B cell (primary cell): Measurements from ENCODE around the gene TMSB4X. TPM values are rescaled to one million over a fixed set of nuclear protein-coding genes. Genes with fewer than 3 reads are reported as not detected.
"Not testable (repeated sequence)": the region's sequence is repeated elsewhere in the genome, so short reads cannot be mapped to it uniquely, and the experiment has no call there.

ENCODE experiments used
- ATAC-seq: fragments of 200-7000 bp; cut with Tn5 transposase; one replicate; pipeline ENCODE4 v1.10.0; 2021; ENCODE audit warnings: low read depth, mild to moderate bottlenecking, moderate number of reproducible peaks, moderate library complexity
- CTCF ChIA-PET: fragments of 350-600 bp; sonication (Branson Sonifier 250); formaldehyde crosslinking; loops from one replicate; lab custom pipeline; 2021; ENCODE audit warnings: antibody characterized with exemption, inconsistent platforms; lab: Charles Lee
- POLR2A ChIA-PET: fragments of 350-600 bp; sonication (Branson Sonifier 250); formaldehyde crosslinking; loops from one replicate; lab custom pipeline; 2021; ENCODE audit warnings: antibody characterized with exemption; lab: Charles Lee
- DNase-seq: peaks from one replicate; pipeline ENCODE4 v3.0.0; 2013
- H2AFZ ChIP-seq: 2 replicates; pipeline ENCODE4 v1.6.1; 2012; ENCODE audit warnings: mild to moderate bottlenecking, low read depth, low read length; ENCODE audit not compliant: insufficient read depth, poor library complexity, severe bottlenecking
- H3K27ac ChIP-seq, 2 donors: 1 replicate in 1 of 2; 2 replicates in 1 of 2; pipeline ENCODE4 v1.5.1; 2012 to 2013; ENCODE audit warnings: low read length in 2 of 2, mild to moderate bottlenecking in 2 of 2, moderate library complexity in 1 of 2
- H3K27me3 ChIP-seq, 4 experiments: fragments of 200-600 bp in 1 of 4; sonication (generic) in 1 of 4; replicated peaks in 1 of 4; 1 replicate in 2 of 4; 2 replicates in 2 of 4; pipeline versions ENCODE4 v1.6.1 to v1.7.0; 2013 to 2016; ENCODE audit warnings: low read length in 3 of 4, mild to moderate bottlenecking in 2 of 4, mixed read lengths in 1 of 4, moderate library complexity in 1 of 4; ENCODE audit not compliant: insufficient read depth in 4 of 4, control insufficient read depth in 3 of 4; ENCODE audit errors: control extremely low read depth in 1 of 4
- H3K36me3 ChIP-seq, 2 experiments: replicated peaks in 1 of 2; 1 replicate in 1 of 2; 2 replicates in 1 of 2; pipeline versions ENCODE4 v1.6.1 to v1.7.1; 2013; ENCODE audit warnings: low read length in 1 of 2; ENCODE audit not compliant: insufficient read depth in 2 of 2, control insufficient read depth in 1 of 2; ENCODE audit errors: control extremely low read depth in 1 of 2, extremely low read depth in 1 of 2
- H3K4me1 ChIP-seq, 2 donors: fragments of 200-600 bp in 1 of 2; sonication (generic) in 1 of 2; 1 replicate in 1 of 2; 2 replicates in 1 of 2; pipeline versions ENCODE4 v1.5.1 to v1.6.1; 2013 to 2017; ENCODE audit warnings: low read length in 2 of 2; ENCODE audit not compliant: control insufficient read depth in 2 of 2, insufficient read depth in 2 of 2
- H3K4me2 ChIP-seq: replicated peaks from 2 replicates; pipeline ENCODE3; 2012; ENCODE audit warnings: mild to moderate bottlenecking, low read depth, low read length; ENCODE audit not compliant: poor library complexity, severe bottlenecking
- H3K4me3 ChIP-seq, 5 experiments: fragments of 200-600 bp in 1 of 5; sonication (generic) in 1 of 5; 1 replicate in 3 of 5; 2 replicates in 2 of 5; pipeline versions ENCODE4 v1.5.1 to v1.7.0; 2011 to 2016; ENCODE audit warnings: low read length in 4 of 5, mild to moderate bottlenecking in 4 of 5, low read depth in 2 of 5, control low read depth in 1 of 5, moderate library complexity in 1 of 5; ENCODE audit not compliant: insufficient read depth in 1 of 5; ENCODE audit errors: control extremely low read depth in 1 of 5, extremely low read depth in 1 of 5
- H3K79me2 ChIP-seq: fragments of 200-600 bp; sonication (generic); one replicate; pipeline ENCODE4 v1.6.0; 2016; ENCODE audit warnings: low read length; ENCODE audit not compliant: control insufficient read depth, insufficient read depth
- H3K9ac ChIP-seq: fragments of 200-600 bp; sonication (generic); 2 replicates; pipeline ENCODE4 v1.6.1; 2017; ENCODE audit warnings: mild to moderate bottlenecking, low read length, moderate library complexity
- H3K9me3 ChIP-seq, 3 donors: one replicate each; pipeline versions ENCODE4 v1.6.1 to v1.7.1; 2013; ENCODE audit warnings: low read length in 2 of 3; ENCODE audit not compliant: control insufficient read depth in 2 of 3, insufficient read depth in 1 of 3; ENCODE audit errors: control extremely low read depth in 1 of 3
- H4K20me1 ChIP-seq: 2 replicates; pipeline ENCODE4 v1.6.0; 2012; ENCODE audit warnings: mild to moderate bottlenecking, low read length; ENCODE audit not compliant: insufficient read depth, control insufficient read depth, poor library complexity, severe bottlenecking
- H3K27ac Mint-ChIP-seq: one replicate; pipeline ENCODE4 v1.8.0; 2021; ENCODE audit warnings: mixed read lengths
- H3K27me3 Mint-ChIP-seq: one replicate; pipeline ENCODE4 v1.8.0; 2021; ENCODE audit warnings: mixed read lengths
- H3K4me1 Mint-ChIP-seq: one replicate; pipeline ENCODE4 v1.8.0; 2021; ENCODE audit warnings: mixed read lengths
- H3K4me3 Mint-ChIP-seq: one replicate; pipeline ENCODE4 v1.8.0; 2021; ENCODE audit warnings: mixed read lengths
- H3K9me3 Mint-ChIP-seq: one replicate; pipeline ENCODE4 v1.8.0; 2022; ENCODE audit warnings: mixed read lengths; ENCODE audit not compliant: insufficient read depth
- CTCF ChIP-seq: fragments of 200-600 bp; IDR thresholded peaks from one replicate; pipeline ENCODE4 v1.8.0; 2022; ENCODE audit warnings: antibody characterized with exemption, mild to moderate bottlenecking
- EZH2 ChIP-seq: IDR thresholded peaks from 2 replicates; pipeline ENCODE4 v1.6.1; 2012; ENCODE audit warnings: borderline replicate concordance, low read depth, mild to moderate bottlenecking, moderate library complexity, low read length; ENCODE audit not compliant: insufficient read depth, poor library complexity, severe bottlenecking
- whole genome bisulfite sequencing: methylation state at CpG from one replicate; pipeline ENCODE4 v1.1.5; 2013; ENCODE audit warnings: missing lambda C conversion rate; ENCODE audit not compliant: insufficient coverage; 5-methylcytosine and 5-hydroxymethylcytosine counted together
- intact Hi-C: fragments of 100-400 bp; cut with micrococcal nuclease; formaldehyde crosslinking; loops from one replicate; pipeline ENCODE4 v1.10.0; 2022
- polyA plus RNA-seq: library from polyadenylated mRNA; depleted of rRNA; stranded (reverse); fragments of >200 nt; gene quantifications from 2 replicates; pipeline ENCODE4 v1.2.3, GENCODE V29; 2012
- total RNA-seq, 2 donors: library from RNA; stranded (reverse); fragments of 120-200 nt in 1 of 2; gene quantifications; 1 replicate in 1 of 2; 2 replicates in 1 of 2; pipeline versions ENCODE4 v1.2.3 to v1.2.4, GENCODE V29; 2013 to 2022

The TMSB4X gene
- total and polyA plus RNA-seq, 2 donors (not counting 1 experiment from before 2014, with no cell fraction given): 2,550 to 4,850 TPM

DNA sequence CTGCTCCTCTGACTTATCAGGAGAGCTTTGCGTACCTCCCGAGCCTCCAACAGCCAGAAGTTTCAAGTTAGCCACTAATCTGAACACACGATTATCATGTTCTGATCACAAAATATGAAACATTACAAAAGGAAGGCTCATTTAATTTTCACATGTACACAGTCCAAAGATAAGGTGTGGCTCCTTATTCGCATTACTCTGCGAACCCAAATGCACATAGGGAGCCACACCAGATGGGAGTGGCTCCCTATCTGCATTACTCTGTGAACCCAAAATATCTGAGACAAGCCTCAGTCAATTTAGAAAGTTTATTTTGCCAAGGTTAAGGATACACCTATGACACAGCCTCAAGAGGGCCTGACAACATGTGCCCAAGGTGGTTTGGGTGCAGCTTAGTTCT is 40.1 kb upstream of the TMSB4X start:
- CTCF ChIA-PET: no interaction called here
- Mint-ChIP-seq H3K4me3 (no peak overlapping the region), H3K4me1 (no peaks in the 10 kb centered on the region)

DNA sequence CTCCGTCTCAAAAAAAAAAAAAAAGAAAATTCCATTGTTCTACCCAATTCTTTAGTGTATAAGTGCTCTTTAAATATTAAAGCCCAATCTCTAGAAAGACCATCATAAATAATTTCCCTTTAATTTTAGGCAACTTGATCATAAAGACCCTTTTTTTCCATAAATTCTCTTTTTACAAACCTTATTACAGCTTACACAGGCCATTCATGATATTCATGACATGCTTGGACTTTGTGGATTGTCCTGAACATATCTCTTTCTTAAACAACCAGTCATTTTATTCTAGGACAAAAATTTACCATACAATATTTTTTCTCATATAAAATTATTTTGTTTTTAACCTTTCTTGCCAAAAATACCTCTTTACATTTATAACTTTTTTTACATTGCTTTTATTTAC is 38.0 kb upstream of the TMSB4X start:
- no peak for TF ChIP-seq CTCF
- no peak for TF ChIP-seq EZH2
- Histone ChIP-seq H4K20me1 (no peaks in the 10 kb centered on the region), H3K36me3 (no peaks in the 10 kb centered on the region), H3K27ac (no peak overlapping the region), H3K79me2 (no peaks in the 10 kb centered on the region), H3K4me2 (no peak overlapping the region), H3K9ac (no peak overlapping the region), H3K4me3 (no peak overlapping the region), H3K4me1 (no peaks in the 10 kb centered on the region), H2AFZ (no peak overlapping the region), H3K27me3 (no peaks in the 10 kb centered on the region), H3K9me3 (no peaks in the 10 kb centered on the region)
- no peaks in the 10 kb centered on the region for H3K27me3 Mint-ChIP-seq
- no peak overlapping the region for H3K4me3 Mint-ChIP-seq
- intact Hi-C loops: no loop called here
- H3K9me3 Mint-ChIP-seq: no peaks in the 10 kb centered on the region
- ChIA-PET CTCF (interaction anchor here (0.7 to 2.1 kb wide), 3 partner anchors 10 to 321 kb away, joined by 3 to 10 read pairs (median 4); no protein-coding TSS in a partner anchor), POLR2A (no interaction called here)
- ATAC-seq (no peak), DNase-seq (no peak)
- H3K27ac Mint-ChIP-seq: no peak overlapping the region
- no CpG with 5 or more reads among the region's 1 CpG for WGBS
- H3K4me1 Mint-ChIP-seq: no peaks in the 10 kb centered on the region

More for the DNA sequence above, 40.1 kb upstream of the TMSB4X start:
- H3K9ac ChIP-seq: no peak overlapping the region
- Mint-ChIP-seq H3K27ac (no peak overlapping the region), H3K9me3 (no peaks in the 10 kb centered on the region), H3K27me3 (no peaks in the 10 kb centered on the region)
- H4K20me1 ChIP-seq: no peaks in the 10 kb centered on the region
- TF ChIP-seq CTCF: no peak
- TF ChIP-seq EZH2: no peak
- no peak overlapping the region for H3K4me2 ChIP-seq
- WGBS: 92% methylated on average over 2 of the region's 5 CpGs
- peaks cover 0 to 7% (median 0%) of the 10 kb centered on the region in 4 experiments for H3K27me3 ChIP-seq
- POLR2A ChIA-PET: no interaction called here
- no peak overlapping the region for H3K27ac ChIP-seq
- intact Hi-C loops: no loop called here
- H3K4me1 ChIP-seq: no peaks in the 10 kb centered on the region
- DNase-seq: no peak
- no peaks in the 10 kb centered on the region for H3K36me3 ChIP-seq
- no peak overlapping the region for H3K4me3 ChIP-seq
- no peaks in the 10 kb centered on the region for H3K79me2 ChIP-seq
- H2AFZ ChIP-seq: no peak overlapping the region
- no peak for ATAC-seq
- H3K9me3 ChIP-seq: no peaks in the 10 kb centered on the region

- DNase-seq, CTCF ChIA-PET: not testable (repeated sequence)
These were observed 34.4 kb upstream of the TMSB4X start for GRCh38 chrX:12940471-12940870.

More at GRCh38 chrX:12940471-12940870, 34.4 kb upstream of the TMSB4X start:
- H3K4me3 ChIP-seq, H3K27me3 ChIP-seq, H3K4me1 Mint-ChIP-seq, H3K79me2 ChIP-seq, H3K4me3 Mint-ChIP-seq, H3K36me3 ChIP-seq, H3K27me3 Mint-ChIP-seq, H4K20me1 ChIP-seq, H3K9ac ChIP-seq, ATAC-seq, intact Hi-C loops, H3K27ac Mint-ChIP-seq, H3K4me2 ChIP-seq, H2AFZ ChIP-seq, H3K27ac ChIP-seq, POLR2A ChIA-PET, H3K9me3 ChIP-seq, H3K9me3 Mint-ChIP-seq, H3K4me1 ChIP-seq: not testable (repeated sequence)
- 89% methylated on average over 3 of the region's 9 CpGs for WGBS
